ENCODE measurements around the gene CDKN2AIP.
"Not testable (repeated sequence)": the region's sequence is repeated elsewhere in the genome, so short reads cannot be mapped to it uniquely, and the experiment has no call there.

The CDKN2AIP gene

DNA sequence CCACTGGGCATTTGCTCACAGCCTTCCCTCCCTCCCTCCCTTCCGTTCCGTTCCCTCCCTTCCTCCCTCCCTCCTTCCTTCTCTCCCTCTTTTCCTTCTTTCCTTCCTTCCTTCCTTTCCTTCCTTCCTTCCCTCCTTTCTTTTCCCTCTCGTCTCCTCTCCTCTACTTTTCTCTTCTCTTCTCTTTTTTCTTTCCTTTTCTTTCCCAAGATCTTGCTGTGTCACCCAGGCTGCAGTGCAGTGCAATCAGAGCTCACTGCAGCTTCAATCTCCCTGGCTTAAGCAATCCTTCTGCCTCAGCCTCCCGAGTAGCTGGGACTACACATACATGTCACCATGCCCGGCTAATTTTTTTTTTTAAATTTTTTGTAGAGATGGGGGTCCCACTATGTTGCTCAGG, 33.7 kb downstream of the CDKN2AIP start:
- DNase-seq (ENCODE audit: low read depth, low spot score) = no peak
- CTCF ChIA-PET = interaction anchor here (1.5 kb wide), 1 partner anchor 9 kb away, joined by 6 read pairs; no protein-coding TSS in a partner anchor
- TF ChIP-seq, protein P1, sequence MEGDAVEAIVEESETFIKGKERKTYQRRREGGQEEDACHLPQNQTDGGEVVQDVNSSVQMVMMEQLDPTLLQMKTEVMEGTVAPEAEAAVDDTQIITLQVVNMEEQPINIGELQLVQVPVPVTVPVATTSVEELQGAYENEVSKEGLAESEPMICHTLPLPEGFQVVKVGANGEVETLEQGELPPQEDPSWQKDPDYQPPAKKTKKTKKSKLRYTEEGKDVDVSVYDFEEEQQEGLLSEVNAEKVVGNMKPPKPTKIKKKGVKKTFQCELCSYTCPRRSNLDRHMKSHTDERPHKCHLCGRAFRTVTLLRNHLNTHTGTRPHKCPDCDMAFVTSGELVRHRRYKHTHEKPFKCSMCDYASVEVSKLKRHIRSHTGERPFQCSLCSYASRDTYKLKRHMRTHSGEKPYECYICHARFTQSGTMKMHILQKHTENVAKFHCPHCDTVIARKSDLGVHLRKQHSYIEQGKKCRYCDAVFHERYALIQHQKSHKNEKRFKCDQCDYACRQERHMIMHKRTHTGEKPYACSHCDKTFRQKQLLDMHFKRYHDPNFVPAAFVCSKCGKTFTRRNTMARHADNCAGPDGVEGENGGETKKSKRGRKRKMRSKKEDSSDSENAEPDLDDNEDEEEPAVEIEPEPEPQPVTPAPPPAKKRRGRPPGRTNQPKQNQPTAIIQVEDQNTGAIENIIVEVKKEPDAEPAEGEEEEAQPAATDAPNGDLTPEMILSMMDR (IDR thresholded peaks at IDR 0.05; ENCODE audit: insufficient read depth, low read length, missing control alignments) = no peak
- POLR2A ChIA-PET = interaction anchor here (0.6 kb wide), 1 partner anchor 9 kb away, joined by 3 read pairs; no protein-coding TSS in a partner anchor
- no peak overlapping the region for H3K4me3 ChIP-seq (ENCODE audit: low read depth, low read length)

DNA sequence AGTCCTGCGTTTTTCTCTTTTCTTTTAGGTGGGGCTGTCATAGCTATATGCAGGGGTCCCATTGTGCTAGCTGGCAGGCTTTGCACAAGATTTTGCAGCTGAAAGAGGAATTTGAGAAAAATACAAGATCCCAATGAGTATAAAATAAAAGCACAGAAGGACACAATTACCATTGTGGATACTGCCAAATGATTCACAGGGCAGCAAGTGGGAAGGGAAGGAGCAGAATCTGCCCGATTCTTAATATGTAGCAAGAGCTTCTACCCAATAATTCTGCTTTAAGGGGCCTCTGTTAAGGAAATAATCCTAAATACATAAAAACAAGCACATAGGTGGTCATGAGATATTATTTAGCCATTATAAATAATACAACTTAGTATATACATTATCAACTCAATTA, 34.5 kb downstream of the CDKN2AIP start:
- TF ChIP-seq, protein P1 (IDR thresholded peaks at IDR 0.05; ENCODE audit: insufficient read depth, low read length, missing control alignments) = no peak
- H3K4me3 ChIP-seq (ENCODE audit: low read depth, low read length) = no peak overlapping the region
- POLR2A ChIA-PET = no interaction called here
- DNase-seq (ENCODE audit: low read depth, low spot score) = no peak
- CTCF ChIA-PET = interaction anchor here (1.5 kb wide), 1 partner anchor 10 kb away, joined by 6 read pairs; no protein-coding TSS in a partner anchor

DNA sequence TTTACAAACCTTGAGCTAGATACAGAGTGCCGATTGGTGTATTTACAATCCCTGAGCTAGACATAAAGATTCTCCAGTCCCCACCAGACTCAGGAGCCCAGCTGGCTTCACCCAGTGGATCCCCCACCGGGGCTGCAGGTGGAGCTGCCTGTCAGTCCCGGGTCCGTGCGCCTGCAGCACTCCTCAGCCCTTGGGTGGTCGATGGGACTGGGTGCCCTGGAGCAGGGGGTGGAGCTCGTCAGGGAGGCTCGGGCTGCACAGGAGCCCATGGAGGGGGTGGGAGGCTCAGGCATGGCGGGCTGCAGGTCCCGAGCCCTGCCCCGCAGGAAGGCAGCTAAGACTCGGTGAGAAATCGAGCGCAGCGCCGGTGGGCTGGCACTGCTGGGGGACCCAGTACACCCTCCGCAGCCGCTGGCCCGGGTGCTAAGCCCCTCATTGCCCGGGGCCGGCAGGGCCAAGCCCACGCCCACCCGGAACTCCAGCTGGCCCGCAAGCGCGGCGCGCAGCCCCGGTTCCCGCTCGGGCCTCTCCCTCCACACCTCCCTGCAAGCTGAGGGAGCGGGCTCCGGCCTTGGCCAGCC, 38.2 kb downstream of the CDKN2AIP start:
- DNase-seq (ENCODE audit: low read depth, low spot score); POLR2A ChIA-PET; H3K4me3 ChIP-seq (ENCODE audit: low read depth, low read length): not testable (repeated sequence)
- CTCF ChIA-PET = interaction anchor here (1.1 to 1.2 kb wide), 2 partner anchors 9 to 11 kb away, joined by 3 to 5 read pairs; no protein-coding TSS in a partner anchor

DNA sequence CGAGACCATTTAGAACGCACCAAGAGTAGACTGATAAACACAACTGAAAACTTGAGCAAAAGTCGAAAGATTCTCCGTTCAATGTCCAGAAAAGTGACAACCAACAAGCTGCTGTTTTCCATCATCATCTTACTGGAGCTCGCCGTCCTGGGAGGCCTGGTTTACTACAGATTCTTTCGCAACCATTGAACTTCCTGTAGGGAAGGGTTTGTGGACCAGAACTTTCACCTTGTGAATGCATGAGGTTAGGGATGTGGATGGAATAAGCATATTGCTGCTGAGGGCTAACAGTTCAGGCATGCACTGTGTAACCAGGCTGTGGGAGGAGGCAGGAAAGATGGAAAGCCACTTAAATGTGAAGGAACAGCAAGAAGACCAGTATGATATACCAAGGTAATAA, 39.6 kb downstream of the CDKN2AIP start:
- CTCF ChIA-PET = interaction anchor here (1.2 to 1.6 kb wide), 3 partner anchors 9 to 25 kb away, joined by 3 to 5 read pairs (median 5); no protein-coding TSS in a partner anchor

DNA sequence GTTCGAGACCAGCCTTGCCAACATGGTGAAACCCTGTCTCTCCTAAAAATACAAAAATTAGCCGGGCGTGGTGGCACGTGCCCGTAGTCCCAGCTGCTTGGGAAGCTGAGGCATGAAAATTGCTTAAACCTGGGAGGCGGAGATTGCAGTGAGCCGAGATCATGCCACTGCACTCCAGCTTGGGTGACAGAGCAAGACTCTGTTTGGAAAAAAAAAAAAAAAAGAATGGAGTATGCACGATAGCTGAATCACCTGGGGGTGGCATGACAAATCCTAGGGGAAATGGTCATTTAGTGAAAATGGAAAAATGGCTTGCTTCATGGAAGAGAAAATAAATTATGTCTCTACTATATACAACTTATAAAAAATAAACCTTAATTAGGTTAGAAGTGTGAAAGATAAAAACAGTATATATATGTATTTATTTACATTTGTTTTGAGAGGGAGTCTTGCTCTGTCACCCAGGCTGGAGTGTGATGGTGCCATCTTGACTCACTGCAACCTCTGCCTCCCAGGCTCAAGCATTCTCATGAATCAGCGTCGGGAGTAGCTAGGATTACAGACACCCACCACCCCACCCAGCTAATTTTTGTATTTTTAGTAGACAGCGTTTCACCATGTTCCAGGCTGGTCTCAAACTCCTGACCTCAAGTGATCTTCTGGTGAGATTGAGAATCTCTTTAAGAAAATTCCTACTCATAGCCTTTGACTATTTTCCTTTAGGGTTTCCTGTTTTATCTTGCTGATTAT, 41.1 kb downstream of the CDKN2AIP start:
- TF ChIP-seq, protein P1 (IDR thresholded peaks at IDR 0.05; ENCODE audit: insufficient read depth, low read length, missing control alignments) = no peak
- CTCF ChIA-PET = interaction anchor here (1.0 to 1.8 kb wide), 2 partner anchors 12 to 17 kb away, joined by 4 read pairs; no protein-coding TSS in a partner anchor
- POLR2A ChIA-PET = no interaction called here
- DNase-seq (ENCODE audit: low read depth, low spot score) = no peak
- H3K4me3 ChIP-seq (ENCODE audit: low read depth, low read length) = no peak overlapping the region

More for the DNA sequence above, 39.6 kb downstream of the CDKN2AIP start:
- DNase-seq (ENCODE audit: low read depth, low spot score) = no peak
- H3K4me3 ChIP-seq (ENCODE audit: low read depth, low read length) = no peak overlapping the region
- POLR2A ChIA-PET = no interaction called here
- TF ChIP-seq, protein P1 (IDR thresholded peaks at IDR 0.05; ENCODE audit: insufficient read depth, low read length, missing control alignments) = no peak

DNA sequence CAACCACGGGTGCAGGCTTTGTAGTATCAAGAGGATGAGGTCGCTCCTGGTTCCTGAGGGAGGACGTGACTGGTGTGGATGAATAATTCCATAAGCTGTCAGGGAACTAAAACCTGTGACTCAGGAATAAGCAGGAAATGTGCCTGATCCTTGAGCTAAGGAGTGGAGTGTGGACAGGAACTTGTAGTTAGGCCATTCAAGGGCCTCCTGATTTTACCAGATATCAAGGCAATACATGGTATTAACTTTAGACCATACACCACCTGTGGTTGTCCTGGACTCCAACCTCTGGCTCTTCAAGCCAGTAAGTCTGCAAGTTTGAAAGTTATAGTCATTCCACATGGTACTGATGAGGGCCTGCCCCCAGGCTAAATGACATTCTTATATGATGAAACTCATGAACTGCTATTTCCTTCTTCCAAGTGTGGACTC, 48.4 kb downstream of the CDKN2AIP start:
- ChIA-PET CTCF (interaction anchor here (1.2 to 1.3 kb wide), 3 partner anchors 11 to 23 kb away, joined by 3 to 5 read pairs (median 4); no protein-coding TSS in a partner anchor), POLR2A (interaction anchor here (0.6 to 1.0 kb wide), 2 partner anchors 11 to 19 kb away, joined by 3 to 4 read pairs; no protein-coding TSS in a partner anchor)

More for the DNA sequence above, 48.4 kb downstream of the CDKN2AIP start:
- H3K4me3 ChIP-seq (ENCODE audit: low read depth, low read length) = no peak overlapping the region
- TF ChIP-seq, protein P1 (IDR thresholded peaks at IDR 0.05; ENCODE audit: insufficient read depth, low read length, missing control alignments) = no peak
- DNase-seq (ENCODE audit: low read depth, low spot score) = peak; percentile 55

All from AG04449 (cell line).